HG02678 (cell line): Measurements from ENCODE around the gene BMP2K.
A peak's percentile ranks its signal among the peaks of the same experiment; 100 is the strongest.

Experiments
- ATAC-seq: cut with Tn5 transposase; IDR thresholded peaks from one replicate; pipeline ENCODE4 v1.9.1; 2021; ENCODE audit warnings: mild to moderate bottlenecking, moderate library complexity; ENCODE audit not compliant: unreplicated experiment

The BMP2K gene

DNA sequence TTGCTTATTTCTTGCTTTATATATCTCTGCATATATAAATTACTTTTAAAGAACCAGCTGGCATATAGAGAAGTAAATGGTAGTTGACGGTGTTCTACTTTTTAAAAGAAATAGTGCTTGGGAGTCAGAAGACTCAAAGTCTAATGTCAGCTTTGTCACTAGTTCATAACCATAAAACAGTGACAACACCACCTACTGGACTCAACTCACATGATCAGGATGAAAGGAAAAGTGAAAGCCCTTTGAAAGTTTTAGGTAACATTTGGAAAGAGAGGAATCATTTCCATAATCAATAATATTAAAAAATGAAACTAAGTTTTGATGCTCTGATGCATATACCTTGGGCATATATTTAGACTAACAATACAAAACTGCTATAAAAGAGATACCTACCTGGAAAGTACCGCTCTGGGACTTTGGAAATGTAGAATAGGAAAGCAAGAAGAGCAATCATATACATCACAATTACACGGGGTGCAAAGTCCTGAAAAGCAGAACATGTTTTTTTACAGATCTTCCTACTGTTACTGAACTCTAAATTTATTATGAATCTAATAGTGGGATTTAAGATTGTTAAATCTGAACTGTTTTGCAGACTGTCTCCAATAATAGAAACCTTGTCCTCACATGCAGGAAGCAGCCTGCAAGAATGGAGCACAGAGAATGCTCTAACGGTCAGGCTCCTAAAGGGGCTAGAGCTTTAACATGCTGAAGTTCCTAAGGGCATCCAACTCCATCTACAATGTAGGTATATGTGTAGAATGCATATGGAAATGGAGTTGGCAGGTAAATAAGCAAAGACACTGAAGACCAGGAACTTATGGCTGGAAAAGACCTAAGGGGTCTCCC is 147.5 kb downstream of the BMP2K start:
- peak; percentile 49 for ATAC-seq

DNA sequence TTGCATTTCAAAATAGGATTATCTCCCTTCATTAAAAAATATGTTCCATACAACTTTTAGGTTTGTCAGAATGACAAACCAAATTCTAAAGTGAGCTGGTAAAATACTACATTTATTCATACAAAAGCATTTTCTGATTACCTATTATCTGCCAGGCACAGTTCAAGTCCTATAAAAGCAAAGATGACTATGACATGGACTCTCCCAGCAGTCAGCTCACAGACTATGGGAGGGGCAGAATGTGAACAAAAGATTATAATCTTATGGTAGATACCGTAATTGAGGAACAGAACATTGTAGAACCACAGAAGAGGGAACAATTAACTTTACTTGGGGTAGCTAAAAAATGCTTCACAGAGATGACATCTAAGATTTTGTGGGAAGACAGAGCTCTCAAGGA is 150.7 kb downstream of the BMP2K start:
- no peak for ATAC-seq

DNA sequence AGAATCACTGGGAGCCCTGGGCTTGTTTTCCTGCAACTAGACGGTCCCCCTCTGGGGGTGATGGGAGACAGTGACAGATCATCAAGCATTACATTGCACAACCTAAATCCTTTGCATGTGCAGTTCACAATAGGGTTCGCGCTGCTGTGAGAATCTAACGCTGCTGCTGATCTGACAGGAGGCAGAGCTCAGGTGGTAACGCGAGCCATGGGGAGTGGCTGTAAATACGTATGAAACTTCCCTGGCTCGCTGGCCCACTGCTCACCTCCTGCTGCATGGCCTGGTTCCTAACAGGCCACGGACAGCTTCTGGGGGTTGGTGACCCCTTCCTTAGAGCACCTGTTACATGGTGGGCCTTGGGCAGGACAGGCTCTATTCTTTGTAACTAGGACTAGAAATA is 152.7 kb downstream of the BMP2K start:
- ATAC-seq = no peak

DNA sequence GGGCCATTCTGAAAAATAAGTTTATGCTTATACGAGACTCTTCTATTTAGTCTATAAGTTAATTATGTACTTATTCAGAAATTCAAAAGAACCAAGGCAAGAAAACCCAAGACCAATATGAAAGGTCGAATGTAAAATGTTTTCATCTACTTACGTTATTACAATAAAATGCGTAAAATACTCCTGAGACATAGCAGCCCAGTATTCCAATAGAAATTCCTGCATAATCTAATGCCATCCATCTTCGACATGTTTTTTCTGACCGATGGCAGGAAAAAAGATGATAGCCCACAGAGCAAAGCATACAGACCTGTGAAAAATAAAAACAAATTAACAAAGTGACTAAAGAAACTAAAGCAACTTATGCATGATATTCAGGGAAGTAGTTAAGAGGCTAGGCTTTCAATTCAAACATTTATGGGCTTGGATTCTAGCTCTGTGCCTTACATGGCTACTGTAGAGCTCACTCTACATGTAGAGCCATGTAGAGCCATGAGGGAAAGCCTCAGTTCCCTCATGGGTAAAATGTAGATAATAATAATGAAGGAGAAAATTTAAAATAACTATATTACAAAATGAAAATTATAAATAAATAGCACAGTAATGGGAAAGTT is 154.0 kb downstream of the BMP2K start:
- ATAC-seq = no peak

DNA sequence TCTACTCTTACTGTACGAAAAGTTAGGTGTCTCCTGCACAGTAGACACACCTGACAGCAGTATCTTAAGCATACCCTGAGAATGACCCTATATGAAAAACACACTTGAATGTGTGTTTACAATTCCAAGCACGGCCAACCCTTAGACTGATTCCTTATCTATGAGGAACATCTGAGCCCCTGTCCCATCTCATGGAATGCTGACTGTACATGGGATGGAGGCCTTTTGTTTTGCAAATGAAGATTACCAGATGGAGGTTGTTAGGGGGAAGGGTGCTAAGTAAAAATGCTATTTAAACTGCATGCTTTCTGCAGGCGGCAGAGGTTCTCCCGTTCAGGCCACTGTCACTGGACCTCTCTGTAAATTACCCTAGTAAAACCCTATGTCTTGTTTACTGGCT is 160.8 kb downstream of the BMP2K start:
- ATAC-seq = no peak

DNA sequence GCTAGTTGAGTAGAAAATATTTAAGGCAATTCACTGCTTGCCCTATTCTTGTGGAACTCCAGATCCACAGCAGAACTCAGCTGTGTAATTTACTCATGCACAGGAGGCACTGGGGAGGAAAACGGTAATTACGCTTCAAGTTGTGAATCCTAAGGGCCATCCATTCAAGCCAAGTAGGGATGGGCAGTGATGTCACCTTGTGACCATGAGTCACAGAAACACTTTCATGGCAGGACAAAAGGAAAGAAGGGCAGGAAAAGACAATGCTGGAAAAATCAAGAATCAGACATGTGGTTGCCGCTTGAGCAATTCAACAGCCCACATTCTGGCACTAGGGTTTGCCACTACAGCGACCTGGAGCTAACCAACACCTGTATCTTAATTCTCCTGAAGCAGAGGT is 161.7 kb downstream of the BMP2K start:
- ATAC-seq = no peak

DNA sequence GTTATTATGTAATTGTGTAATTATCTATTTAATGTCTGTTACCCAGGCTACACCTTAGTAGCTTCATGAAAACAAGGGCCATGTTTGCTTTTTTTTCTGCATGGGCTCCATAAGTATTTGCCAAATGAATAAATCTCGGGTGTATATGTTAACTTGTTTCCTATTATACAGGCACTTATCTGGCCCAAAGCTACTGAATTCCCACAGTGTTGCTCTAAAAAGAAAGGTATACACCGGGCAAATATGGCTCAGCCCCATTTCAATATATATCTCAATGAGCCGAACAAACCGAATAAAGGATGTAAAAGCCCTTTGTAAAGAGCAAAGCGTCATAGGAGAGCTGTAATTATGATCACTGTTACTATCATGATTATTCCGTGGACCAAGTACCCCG is 162.3 kb downstream of the BMP2K start:
- no peak for ATAC-seq

DNA sequence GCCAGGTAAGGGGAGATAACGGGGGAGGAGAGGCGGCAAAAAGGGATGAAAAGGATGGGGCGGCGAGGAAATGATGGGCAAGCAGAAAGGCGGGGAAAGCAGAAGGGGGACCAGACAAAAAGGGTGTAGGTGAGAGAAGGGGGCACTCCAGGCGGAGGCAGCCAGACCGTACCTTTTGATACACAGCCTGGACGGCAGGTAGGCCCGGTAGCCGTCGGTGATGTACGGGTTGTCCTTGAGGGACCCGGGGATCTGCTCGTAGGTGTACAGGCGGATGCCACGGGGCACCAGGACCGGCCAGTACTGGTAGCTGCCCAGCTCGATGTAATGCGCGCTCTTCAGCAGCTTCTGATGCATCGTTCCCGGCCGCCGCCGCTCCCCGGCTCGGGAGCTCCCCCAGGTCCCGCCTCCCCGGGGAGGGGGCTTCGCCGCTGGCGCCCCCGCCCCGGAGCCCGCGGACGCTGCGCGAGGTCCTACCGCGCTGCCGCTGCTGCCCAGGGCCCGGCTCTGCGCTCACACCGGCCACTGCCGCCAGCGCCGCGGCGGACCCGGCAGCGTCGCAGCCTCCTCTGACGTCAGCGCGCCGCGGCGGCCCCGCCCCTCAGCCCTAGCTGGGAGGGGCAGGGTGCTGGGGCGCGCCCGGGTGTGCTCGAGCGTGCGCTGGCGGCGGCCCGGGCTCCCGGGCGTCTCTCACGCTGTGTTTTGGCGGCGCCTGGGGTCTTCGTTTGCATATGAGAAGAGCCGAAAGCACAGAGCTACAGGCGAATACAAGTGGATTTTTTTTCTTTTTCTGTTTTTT is 162.9 kb downstream of the BMP2K start, which contains the start of gene PAQR3:
Gene PAQR3 (minus strand): TSS at position 571 of the 799 bp plus-strand sequence. CDS start 214 bp downstream, at position 357.
- ATAC-seq = peak; percentile 97

DNA sequence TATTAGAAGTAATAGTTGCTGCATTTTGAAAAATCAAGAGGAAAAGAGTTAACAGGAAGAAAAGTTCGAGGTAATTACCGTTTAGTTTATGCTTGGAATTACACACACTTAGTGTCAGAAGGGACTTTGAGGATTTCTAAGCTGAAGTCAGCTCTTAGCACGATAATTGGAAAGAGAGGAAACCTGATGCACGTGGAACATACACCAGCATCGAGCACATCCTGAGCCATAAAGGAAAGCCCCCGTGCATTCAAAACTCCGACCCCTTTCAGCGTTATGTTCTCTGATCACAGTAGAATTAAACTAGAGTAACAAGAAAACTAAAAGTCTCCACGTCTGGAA is 163.5 kb downstream of the BMP2K start:
- ATAC-seq = peak; percentile 16

DNA sequence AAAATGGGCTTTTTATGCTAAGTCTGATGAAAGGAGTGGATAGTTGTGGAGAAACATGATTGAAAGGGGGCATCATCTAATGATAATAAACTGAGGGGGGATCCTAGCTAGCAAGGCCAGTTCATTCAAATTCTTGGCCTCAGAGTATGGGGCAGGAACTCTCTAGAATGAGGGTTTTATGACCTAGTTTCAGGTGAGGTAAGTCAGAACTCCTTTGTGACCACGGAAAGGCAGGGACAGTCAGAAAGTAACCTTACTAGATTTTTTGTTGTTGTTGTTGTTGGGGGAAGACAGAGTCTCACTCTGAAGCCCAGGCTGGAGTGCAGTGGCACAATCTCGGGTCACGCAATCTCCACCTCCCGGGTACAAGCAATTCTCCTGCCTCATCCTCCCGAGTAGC is 164.6 kb downstream of the BMP2K start:
- ATAC-seq = no peak

DNA sequence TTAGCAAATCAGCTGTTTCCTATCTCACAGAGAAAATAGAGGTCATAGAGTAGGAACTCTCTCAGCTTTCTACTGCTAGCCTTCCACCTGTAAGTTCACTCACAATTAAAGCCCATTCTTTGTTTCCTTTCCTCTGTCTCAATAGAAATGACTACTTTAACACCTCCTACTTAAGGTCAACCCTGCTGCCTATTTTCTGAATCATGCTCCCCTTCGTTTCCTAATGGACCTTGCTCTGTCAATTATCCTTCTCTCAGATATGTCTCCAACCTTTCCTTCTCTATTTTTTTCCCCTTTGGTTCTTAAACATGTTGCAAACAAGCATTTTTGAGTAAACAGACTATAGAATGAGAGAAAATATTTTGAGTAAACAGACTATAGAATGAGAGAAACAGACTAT is 168.2 kb downstream of the BMP2K start:
- no peak for ATAC-seq

DNA sequence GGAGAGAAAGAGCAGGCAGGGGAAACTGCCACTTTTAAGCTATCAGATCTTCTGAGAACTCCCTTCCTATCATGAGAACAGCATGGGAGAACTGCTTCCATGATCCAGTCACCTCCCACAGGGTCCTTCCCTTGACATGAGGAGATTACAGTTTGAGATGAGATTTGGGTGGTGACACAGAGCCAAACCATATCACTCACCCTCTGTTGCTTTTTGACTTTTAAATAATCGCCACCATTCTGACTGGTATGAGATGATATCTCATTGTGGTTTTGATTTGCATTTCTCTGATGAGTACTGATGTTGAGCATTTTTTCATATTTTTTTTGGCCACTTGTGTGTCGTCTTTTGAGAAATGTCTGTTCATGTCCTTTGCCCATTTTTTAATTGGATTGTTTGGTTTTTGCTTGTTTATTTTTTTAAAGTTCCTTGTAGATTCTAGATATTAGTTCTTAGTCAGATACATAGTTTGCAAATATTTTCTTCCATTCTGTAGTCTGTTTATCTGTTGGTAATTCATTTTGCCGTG is 169.6 kb downstream of the BMP2K start:
- no peak for ATAC-seq

DNA sequence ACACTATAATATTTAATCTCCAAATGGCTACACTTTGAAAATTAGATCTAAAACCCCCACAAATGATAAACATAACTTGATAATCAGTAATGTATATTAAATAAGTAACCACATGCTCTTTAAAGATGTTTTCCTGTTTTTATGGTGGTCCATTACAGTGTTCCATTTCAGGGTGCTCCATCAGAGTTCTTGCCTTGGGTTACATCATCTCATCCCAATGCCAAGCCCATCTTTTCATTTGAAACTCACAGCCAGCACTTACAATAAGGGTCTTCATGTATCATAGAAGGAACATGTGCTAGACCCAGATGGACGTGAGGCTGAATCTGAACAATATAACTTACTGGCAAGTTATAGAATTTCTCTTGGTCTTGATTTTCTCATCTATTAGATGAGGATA is 173.6 kb downstream of the BMP2K start:
- ATAC-seq = no peak

DNA sequence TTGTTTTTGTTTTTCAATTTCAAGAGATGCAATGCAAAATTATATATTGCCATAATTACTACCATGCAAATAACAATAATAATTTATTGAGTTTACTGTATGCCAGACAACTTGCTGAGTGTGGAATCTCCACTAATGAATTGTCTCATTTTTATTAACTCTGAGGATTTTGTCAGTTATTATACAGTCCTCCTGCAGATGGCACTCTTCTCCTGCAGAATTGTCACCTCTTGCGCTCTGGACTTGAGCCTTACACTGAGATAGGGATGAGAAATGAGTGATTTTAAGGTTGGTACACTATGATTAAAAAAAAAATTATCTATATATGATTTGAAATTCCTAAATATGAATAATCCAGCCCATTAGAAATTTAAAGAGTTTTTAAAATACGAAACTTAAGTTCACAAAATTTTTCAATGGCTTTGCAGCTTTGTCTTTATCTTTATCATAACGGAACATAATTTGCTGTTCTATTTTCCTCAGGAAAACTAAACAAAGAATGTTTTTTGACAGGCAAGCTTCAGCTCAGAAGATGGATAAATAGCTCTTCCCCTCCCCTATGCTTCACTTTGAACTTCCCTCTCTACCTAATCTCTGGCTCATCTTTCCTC is 175.8 kb downstream of the BMP2K start:
- ATAC-seq = no peak

DNA sequence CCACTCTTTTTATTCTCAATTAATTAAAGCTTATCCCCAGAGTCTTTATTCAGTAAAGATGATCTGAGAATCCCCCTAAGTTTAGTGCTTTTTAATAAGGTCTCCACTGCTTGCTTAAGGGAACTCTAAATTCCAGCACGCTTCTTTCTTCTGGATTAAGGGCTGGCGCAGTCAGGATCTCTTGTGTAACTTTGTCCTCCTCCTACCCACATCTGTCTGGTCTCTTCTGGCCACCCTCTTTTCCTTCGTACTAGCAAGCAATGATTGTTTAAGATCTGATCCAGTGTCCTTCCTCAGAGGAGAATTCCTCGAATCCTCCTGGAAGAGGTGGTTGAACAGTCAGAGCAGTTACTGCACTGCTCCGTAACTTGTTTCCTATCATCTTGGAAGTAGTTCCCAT is 177.1 kb downstream of the BMP2K start:
- no peak for ATAC-seq

DNA sequence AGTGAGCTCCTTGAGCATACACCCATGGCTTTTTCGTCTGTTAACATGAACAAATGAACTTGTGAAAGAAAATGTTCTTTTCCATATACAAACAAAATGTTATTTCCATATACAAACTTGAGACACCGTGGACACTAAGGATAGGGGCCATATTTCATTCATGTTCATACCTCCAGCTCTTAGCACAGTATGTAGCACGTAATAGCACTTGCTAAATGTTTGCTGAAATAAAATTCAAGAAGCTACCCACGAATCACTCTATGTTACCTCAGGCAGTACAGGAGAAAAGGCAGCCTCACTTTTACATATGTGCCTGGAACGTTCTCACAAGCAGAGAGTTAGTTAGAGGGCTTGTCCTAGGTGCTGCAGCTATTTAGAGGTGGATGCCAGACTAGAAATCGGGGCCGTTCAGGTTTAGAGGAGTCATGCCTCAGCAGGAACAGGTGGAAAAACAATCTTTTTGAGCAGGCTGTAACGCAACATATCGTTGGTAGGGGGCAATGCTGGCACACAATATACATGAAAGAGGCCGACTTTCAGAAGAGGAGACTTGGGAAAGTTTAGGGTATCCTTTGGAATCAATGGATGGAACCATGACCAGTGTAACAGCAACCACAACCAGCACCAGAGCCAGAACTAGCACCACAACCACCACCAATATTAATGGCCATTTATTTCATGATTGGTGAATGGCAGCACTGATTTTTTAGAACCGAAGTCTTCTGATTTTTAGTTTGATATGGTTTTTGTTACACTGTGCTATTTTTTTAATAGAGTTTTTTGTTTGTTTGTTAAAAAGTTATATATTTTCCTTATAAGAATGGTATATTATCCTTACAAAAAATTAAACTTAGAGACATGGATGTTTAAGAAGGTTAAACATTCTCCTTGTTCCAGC is 177.9 kb downstream of the BMP2K start:
- no peak for ATAC-seq

DNA sequence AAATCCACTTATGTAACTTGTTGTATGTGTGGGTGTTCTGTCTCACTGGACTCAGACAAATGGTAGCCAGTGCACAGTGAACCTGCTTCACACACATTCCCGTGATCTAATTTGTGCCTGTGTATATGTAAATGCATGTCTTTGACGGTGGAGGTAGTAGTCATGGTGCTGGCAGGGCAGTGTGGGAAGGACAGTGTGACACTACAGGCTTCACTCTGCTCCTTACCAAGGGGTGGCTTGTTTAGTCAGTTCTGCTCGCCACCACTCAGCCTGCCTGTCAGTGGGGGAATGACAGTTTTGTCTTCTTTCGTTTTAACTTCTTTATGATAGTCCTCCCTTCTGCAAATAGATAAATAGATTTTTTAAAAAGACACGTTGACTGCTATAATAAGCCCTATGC is 180.8 kb downstream of the BMP2K start:
- no peak for ATAC-seq

DNA sequence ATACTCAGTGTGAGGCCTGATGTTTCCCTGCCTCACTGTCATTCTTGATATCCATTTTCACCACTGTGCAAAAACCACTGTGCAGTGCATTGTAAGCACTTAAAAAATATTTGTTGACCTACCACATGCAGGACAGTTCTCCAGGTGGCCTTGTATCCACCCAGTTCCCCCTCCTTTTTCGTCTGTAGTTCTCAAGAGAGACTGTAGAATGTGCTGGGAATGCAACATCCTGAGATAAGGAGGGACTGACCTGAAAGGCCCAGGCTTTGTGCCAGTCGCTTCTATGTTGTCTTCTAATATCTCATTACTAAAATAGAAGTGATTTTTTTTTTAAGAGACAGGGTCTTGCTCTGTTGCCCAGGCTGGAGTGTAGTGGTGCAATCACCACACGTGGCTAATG is 184.8 kb downstream of the BMP2K start:
- no peak for ATAC-seq
